Neutrophil (primary cell): Measurements from ENCODE around the gene YEATS4.
A peak's percentile ranks its signal among the peaks of the same experiment; 100 is the strongest.

Experiments used
- H3K27ac ChIP-seq: fragments of 200-600 bp; sonication (generic); 2 replicates; pipeline ENCODE4 v1.5.1; 2016; ENCODE audit warnings: mild to moderate bottlenecking, moderate library complexity
- H3K27me3 ChIP-seq: fragments of 200-600 bp; sonication (generic); 2 replicates; pipeline ENCODE4 v1.6.0; 2016; ENCODE audit warnings: mild to moderate bottlenecking
- H3K36me3 ChIP-seq: fragments of 200-600 bp; sonication (generic); 2 replicates; pipeline ENCODE4 v1.5.1; 2017
- H3K4me1 ChIP-seq, 2 experiments: fragments of 200-600 bp in 1 of 2; sonication (generic) in 1 of 2; 1 replicate in 1 of 2; 2 replicates in 1 of 2; pipeline versions ENCODE4 v1.5.1 to v1.6.1; 2013 to 2016; ENCODE audit warnings: low read depth in 1 of 2, low read length in 1 of 2, mild to moderate bottlenecking in 1 of 2, moderate library complexity in 1 of 2; ENCODE audit not compliant: control insufficient read depth in 1 of 2, insufficient read depth in 1 of 2
- H3K4me3 ChIP-seq, 2 experiments: fragments of 200-600 bp in 1 of 2; sonication (generic) in 1 of 2; 1 replicate in 1 of 2; 2 replicates in 1 of 2; pipeline ENCODE4 v1.5.1; 2013 to 2016; ENCODE audit warnings: low read depth in 1 of 2, low read length in 1 of 2, mild to moderate bottlenecking in 1 of 2, moderate library complexity in 1 of 2
- H3K9me3 ChIP-seq: fragments of 200-600 bp; sonication (generic); 2 replicates; pipeline ENCODE4 v1.5.1; 2016
- CTCF ChIP-seq: fragments of 200-600 bp; sonication (generic); IDR thresholded peaks from 2 replicates; pipeline ENCODE4 v1.5.1; 2016; ENCODE audit warnings: antibody characterized with exemption

The YEATS4 gene

GRCh38 chr12:69350777-69351176, 8.8 kb upstream of the YEATS4 start:
- H3K4me3 ChIP-seq, result peak overlapping the region in 1 of 2 experiments; percentile 74
- H3K9me3 ChIP-seq, result no peaks in the 10 kb centered on the region
- peaks cover 44% of the 10 kb centered on the region for H3K36me3 ChIP-seq
- H3K27me3 ChIP-seq, result no peaks in the 10 kb centered on the region
- TF ChIP-seq CTCF, result no peak
- H3K27ac ChIP-seq, result peak overlapping the region; percentile 88
- H3K4me1 ChIP-seq, result peaks cover 50 to 60% of the 10 kb centered on the region in 2 experiments

GRCh38 chr12:69351462-69352236, 7.9 kb upstream of the YEATS4 start:
- no peaks in the 10 kb centered on the region for H3K9me3 ChIP-seq
- peak overlapping the region; percentile 88 for H3K27ac ChIP-seq
- peaks cover 45 to 60% of the 10 kb centered on the region in 2 experiments for H3K4me1 ChIP-seq
- H3K27me3 ChIP-seq, result no peaks in the 10 kb centered on the region
- peak overlapping the region in 1 of 2 experiments; percentile 74 for H3K4me3 ChIP-seq
- H3K36me3 ChIP-seq, result peaks cover 44% of the 10 kb centered on the region
- TF ChIP-seq CTCF, result no peak

- H3K27ac ChIP-seq, result peak overlapping the region; percentile 88
- peaks cover 44% of the 10 kb centered on the region for H3K36me3 ChIP-seq
Measured at GRCh38 chr12:69352904-69353303, 6.6 kb upstream of the YEATS4 start.

GRCh38 chr12:69354172-69354555, 5.4 kb upstream of the YEATS4 start:
- Histone ChIP-seq H3K27me3 (no peaks in the 10 kb centered on the region), H3K9me3 (no peaks in the 10 kb centered on the region), H3K4me1 (peaks cover 42 to 45% of the 10 kb centered on the region in 2 experiments), H3K27ac (peak overlapping the region; percentile 88), H3K36me3 (peaks cover 44% of the 10 kb centered on the region), H3K4me3 (no peak overlapping the region)
- no peak for TF ChIP-seq CTCF

More at GRCh38 chr12:69352904-69353303, 6.6 kb upstream of the YEATS4 start:
- no peak for TF ChIP-seq CTCF
- Histone ChIP-seq H3K4me1 (peaks cover 44 to 55% of the 10 kb centered on the region in 2 experiments), H3K9me3 (no peaks in the 10 kb centered on the region), H3K4me3 (peak overlapping the region in 1 of 2 experiments; percentile 74), H3K27me3 (no peaks in the 10 kb centered on the region)

GRCh38 chr12:69354556-69355187, 4.9 kb upstream of the YEATS4 start:
- H3K27me3 ChIP-seq, result no peaks in the 10 kb centered on the region
- peaks cover 43 to 45% of the 10 kb centered on the region in 2 experiments for H3K4me1 ChIP-seq
- no peak overlapping the region for H3K4me3 ChIP-seq
- H3K9me3 ChIP-seq, result no peaks in the 10 kb centered on the region
- H3K27ac ChIP-seq, result peak overlapping the region; percentile 88
- H3K36me3 ChIP-seq, result peaks cover 44% of the 10 kb centered on the region
- no peak for TF ChIP-seq CTCF
